GM21390 (cell line): ENCODE results near the gene ABCA5.
A peak's percentile ranks its signal among the peaks of the same experiment; 100 is the strongest.

Source experiments
- ATAC-seq: cut with Tn5 transposase; IDR thresholded peaks from one replicate; pipeline ENCODE4 v1.9.1; 2021; ENCODE audit not compliant: unreplicated experiment

The ABCA5 gene

GRCh38 chr17:69327060-69327831 is at the start of gene ABCA5:
ABCA5 (minus strand) TSS chr17:69327133; CDS start chr17:69314415, 12,718 bp downstream.
- ATAC-seq: peak; percentile 94

DNA sequence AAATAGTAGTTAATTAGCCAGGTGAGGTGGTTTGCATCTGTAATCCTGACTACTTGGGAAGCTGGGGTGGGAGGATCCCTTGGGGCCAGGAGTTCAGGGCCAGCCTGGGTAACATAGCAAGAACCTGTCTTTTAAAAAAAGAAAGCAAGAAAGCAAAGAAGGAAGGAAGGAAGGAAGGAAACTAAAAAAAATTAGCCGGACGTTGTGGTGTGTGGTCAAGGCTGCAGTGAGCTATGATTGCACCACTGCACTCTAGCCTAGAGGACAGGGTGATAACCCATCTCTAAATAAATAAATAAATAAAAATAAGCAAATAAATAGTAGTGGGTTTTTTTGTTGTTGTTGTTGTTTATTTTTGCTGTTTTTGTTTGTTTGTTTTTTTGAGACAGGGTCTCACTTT is 48.3 kb upstream of the ABCA5 start:
- peak; percentile 61 for ATAC-seq

DNA sequence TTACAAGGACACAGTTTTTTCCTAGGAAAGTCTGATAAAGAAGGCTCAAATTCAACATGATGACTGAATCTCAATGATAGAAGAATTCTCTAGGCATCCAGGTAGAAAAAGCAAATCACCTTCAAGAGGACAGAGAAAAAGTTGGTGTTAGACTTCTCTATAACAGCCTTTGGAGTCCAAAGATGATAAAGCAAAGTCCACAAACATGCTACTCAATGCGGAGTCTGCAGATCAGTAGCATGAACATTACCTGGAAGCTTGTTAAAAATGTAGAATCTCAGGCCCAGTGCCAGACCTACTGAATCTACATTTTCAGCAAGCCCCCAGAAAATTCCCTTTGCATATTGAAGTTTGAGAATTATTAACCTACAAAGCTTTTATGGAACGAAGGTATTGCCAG is 46.1 kb upstream of the ABCA5 start:
- no peak for ATAC-seq

DNA sequence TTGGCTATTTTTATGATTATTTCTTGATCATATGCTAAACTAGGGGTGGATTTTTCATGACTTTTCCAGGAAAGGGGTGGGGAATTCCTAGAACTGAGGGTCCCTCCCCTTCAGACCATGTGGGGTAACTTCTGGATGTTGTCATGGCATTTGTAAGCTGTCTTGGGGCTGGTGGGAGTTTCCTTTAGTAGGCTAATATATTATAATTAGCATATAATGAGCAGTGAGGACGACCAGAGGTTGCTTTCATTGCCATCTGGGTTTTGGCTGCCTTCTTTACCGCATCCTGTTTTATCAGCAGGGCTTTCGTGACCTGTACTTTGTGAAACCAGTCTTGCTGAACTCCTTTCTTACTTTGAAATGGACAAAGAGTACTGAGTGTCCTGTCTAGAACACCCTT is 40.4 kb upstream of the ABCA5 start:
- no peak for ATAC-seq

DNA sequence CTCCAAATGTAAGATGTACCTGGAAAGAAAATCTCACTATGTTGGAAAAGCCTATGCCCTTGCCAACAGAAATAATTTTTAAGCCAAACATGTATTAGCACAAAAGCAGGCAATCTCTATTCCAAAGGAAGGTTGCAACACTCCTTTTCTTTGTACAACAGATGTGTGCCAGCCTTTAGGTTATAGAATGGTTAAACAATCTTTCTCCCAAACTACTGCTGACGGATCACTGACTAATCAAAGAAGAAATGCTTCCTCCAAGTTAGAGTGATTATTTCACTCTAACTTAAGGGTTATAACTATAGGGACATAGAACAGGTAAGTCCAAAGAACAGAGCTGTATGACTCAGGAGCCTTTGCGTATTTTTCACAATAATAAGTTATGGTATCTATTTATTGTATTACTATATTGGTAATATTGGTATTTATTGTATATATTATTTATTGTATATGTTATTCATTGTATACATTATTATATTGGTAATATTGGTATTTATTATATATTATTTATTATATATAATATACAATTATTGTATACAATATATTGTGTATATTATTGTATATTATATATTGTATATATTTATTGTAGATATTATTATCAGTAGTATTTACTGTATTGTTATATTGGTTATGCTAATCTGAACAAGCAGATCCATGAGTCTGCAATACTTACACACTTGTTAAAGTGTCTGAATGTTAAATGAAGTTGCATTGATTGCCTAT is 36.7 kb upstream of the ABCA5 start:
- no peak for ATAC-seq

GRCh38 chr17:69361156-69361555 is 34.2 kb upstream of the ABCA5 start:
- ATAC-seq: no peak

- no peak for ATAC-seq
Observed at GRCh38 chr17:69358688-69359596, 32.0 kb upstream of the ABCA5 start.

GRCh38 chr17:69357701-69358100 is 30.8 kb upstream of the ABCA5 start:
- no peak for ATAC-seq

DNA sequence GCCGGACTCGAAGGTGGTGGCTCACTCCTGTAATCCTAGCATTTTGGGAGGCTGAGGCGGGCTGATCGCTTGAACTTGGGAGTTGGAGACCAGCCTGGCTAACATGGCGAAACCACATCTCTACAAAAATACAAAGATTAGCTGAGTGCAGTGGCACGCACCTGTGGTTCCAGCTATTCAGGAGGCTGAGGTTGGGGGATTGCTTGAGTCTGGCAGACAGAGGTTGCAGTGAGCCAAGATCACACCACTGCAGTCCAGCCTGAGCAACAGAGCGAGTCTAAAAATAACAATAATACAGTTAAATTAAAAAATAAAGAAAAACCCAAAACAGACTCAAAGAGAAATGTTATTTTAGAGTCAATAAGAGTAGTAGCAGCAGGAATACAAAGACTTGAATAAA is 29.7 kb upstream of the ABCA5 start:
- ATAC-seq: no peak

DNA sequence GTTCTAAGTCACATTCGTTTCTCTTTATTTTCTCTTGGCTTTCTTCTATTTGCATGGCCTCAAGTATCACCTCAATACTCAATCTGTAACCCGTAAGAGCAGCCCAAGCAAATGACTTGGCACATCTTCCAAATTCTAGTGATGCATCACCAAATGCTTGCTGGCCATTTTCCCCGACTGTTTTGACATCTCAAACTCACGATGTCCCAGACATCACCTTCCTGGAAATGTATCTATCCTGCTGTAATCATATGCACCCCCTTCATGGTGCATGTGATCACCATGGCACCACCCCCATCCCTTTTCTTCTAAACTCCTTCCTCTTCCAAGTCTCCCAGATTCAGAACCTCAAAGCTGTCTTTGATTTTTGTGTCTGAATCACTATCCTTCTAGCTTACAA is 24.0 kb upstream of the ABCA5 start:
- ATAC-seq: no peak

DNA sequence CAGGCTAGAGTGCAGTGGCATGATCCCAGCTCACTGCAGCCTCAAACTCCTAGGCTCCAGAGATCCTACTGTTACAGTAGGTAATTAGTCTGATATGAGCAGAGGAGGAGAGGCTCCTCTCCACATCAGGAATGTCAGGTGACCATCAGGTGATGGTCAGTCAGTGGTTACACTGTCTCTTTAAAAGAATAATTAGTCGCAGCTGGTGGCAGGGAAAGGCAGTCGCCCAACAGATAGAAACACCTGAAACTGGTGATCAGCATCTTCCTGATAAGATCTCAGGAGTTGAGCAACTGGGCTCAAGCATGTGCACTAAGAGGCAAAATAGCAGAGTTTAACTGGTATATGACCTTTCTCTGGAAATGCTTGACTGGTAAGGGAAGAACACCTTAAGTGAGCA is 21.5 kb upstream of the ABCA5 start:
- no peak for ATAC-seq

- ATAC-seq: no peak
Observed at GRCh38 chr17:69346766-69347165, 19.8 kb upstream of the ABCA5 start.

DNA sequence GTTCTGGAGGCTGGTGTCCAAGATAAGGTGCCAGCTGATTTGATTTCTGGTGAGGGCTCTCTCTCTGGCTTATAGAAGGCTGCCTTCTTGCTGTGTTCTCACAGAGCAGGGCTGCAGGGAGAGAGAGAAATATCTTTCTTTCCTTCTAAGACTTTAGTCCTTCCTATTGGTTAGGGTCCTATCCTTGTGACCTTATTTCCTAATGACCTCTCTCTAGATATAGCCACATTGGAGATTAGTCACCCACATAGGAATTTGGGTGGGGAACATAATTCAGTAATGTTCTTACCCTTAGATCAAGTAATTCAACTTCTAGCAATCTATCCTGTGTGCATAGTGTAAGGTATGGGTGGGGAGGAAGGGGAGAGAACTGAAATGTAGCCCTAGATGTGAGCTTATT is 18.0 kb upstream of the ABCA5 start:
- no peak for ATAC-seq

DNA sequence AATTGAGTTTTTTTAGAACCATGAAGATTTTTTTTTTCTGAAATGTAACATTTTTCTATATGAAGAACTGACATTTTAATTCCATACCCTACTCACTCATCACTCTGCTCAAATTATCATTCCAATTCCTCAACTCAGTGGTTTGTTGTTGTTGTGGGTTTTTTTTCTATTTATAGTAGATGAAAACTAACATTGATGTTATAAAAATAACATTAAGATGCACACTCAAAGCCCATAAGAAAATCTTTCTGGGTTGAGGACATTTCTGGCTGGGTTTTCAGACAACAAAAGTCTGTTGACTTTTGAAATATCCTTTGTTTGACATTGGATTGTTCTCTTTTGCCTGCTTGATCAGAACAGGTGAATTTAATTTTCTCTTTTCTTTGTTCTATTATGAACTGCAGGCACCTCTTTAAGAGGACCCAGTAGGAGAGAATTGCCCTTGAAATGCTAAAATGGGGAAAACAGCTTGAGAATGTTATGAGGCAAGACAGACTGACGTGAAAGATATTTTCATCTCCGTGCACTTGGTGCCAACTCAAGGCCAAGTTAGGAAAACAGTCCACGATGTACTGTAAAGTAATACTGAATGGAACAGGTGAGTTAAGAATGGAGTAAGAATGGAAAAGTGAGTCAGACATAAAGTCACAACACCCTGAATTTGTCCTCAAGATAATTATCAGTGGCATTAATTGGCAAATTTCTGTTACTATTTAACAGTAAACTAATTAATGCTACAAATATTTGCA is 16.1 kb upstream of the ABCA5 start:
- no peak for ATAC-seq

DNA sequence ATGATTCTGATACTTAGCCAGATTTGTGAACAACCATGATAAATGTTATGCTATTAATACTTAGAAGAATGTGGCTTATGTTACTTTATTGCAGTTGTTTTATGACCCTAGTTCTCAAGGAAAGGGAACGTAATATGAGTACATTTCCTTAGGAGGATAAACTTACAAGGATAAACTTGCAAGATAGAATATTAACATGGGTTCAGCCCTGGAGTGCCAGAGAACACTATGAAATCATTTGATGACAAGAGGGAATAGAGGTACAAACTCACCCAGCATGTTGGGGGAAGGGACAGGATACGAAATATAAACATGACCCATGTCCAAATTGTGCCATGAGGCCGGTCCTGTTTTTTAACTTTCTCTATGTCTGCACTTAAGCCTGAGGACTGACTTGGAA is 13.0 kb upstream of the ABCA5 start:
- ATAC-seq: no peak

- no peak for ATAC-seq
Observed at GRCh38 chr17:69336996-69337395, 10.1 kb upstream of the ABCA5 start.

- ATAC-seq: no peak
Observed at GRCh38 chr17:69336580-69336979, 9.6 kb upstream of the ABCA5 start.

DNA sequence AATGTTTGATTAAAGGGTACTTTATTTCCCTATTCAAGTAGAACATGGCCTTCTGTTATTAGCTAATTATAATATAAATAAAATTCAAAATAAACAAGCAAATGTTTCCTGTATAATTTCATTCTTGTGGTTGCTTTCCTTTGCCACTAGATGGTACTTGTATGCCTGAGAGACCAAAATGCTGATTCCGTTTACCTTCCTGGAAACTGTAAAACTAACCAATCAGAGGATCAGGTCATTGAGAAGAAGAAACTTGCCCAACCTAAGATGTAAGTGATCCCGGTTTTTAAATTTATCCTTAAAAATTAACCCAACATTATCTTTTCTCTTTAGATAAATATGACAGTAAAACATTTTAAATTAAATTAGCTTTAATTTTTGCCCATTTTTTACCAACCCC is 8.1 kb upstream of the ABCA5 start:
- no peak for ATAC-seq

DNA sequence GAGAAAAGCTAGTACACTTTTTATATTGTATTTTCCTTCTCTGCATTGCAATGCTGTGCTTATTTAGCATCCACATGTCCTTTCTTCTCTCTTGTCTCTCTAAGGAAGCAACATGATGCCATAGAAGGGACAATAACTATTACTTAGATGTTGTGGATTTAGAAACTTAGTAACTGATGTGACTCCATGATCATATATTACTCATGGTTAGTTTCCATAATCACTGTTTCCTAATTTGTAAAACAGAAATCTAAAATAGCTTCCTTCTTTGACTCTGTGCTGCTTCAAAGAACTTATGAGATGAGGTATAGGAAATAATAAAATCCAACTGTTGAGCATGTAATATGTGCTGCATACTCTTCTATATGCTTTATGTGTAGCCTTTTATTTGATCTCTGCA is 6.6 kb upstream of the ABCA5 start:
- ATAC-seq: no peak

DNA sequence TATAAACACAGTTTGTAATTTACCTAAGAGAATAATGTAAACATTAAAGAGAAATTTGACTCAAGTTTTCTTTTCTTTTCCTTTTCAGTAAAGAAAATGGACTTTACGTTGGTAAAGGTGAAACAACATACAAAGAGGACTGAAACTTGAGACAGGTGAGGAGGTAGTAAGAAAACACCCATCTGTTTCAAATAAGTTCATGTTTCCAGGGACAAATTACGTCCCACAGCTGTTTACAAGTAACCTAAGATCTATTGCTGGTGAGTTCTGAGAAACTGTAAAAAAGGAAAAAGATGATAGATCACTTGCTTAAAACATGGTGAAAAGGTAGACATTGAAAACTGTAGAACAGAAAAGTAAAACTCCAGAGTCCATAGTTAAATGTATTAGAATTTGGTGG is 4.8 kb upstream of the ABCA5 start:
- no peak for ATAC-seq
